Central memory CD8-positive, alpha-beta T cell (primary cell): ENCODE results near the gene NUP210.

Experiments used
- ATAC-seq: fragments of 150-1000 bp; cut with Tn5 transposase; replicated peaks from 2 replicates; pipeline ENCODE4 v1.10.0; 2022; ENCODE audit warnings: mild to moderate bottlenecking, moderate FRiP score, moderate number of reproducible peaks; ENCODE audit not compliant: poor library complexity, severe bottlenecking; ENCODE audit errors: extremely low read depth
- DNase-seq, 2 donors: peaks; one replicate each; pipeline ENCODE4 v3.0.0; 2021; ENCODE audit warnings: low spot score in 2 of 2
- H3K27ac Mint-ChIP-seq: one replicate; pipeline ENCODE4 v1.8.0; 2022; ENCODE audit warnings: low read depth, mild to moderate bottlenecking, moderate library complexity, mixed read lengths
- H3K27me3 Mint-ChIP-seq: one replicate; pipeline ENCODE4 v1.8.0; 2022; ENCODE audit warnings: mixed read lengths
- H3K36me3 Mint-ChIP-seq: one replicate; pipeline ENCODE4 v1.8.0; 2022; ENCODE audit warnings: mild to moderate bottlenecking, moderate library complexity, mixed read lengths; ENCODE audit not compliant: insufficient read depth
- H3K4me1 Mint-ChIP-seq: one replicate; pipeline ENCODE4 v1.8.0; 2022; ENCODE audit warnings: mixed read lengths
- H3K4me3 Mint-ChIP-seq: one replicate; pipeline ENCODE4 v1.8.0; 2022; ENCODE audit warnings: mild to moderate bottlenecking, moderate library complexity, mixed read lengths
- H3K9me3 Mint-ChIP-seq: one replicate; pipeline ENCODE4 v1.8.0; 2022; ENCODE audit warnings: mixed read lengths

Gene NUP210

DNA sequence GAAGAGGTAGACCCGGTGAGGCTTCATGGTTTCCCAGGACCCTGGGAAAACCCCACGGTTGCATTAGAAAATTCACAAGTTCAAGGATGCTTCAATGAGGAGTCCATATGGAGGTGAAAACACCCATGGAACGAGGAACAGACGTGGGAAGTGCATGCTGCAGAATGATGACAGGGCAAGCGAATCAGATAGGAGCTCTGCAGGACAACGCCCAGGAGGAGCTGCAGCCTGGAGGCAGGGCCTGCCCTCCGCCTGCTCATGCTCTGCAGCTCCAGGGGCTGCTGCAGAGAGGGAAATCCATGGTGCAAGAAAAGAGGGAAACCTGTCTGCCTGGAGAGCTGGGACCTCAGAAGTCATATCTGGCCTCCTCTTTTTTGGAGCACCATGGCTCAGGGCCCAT, 61.5 kb downstream of the NUP210 start:
- DNase-seq (no peak), ATAC-seq (no peak)
- H3K36me3 Mint-ChIP-seq: peaks cover 48% of the 10 kb centered on the region
- H3K4me3 Mint-ChIP-seq: no peak overlapping the region
- H3K4me1 Mint-ChIP-seq: peaks cover 9% of the 10 kb centered on the region
- no peak overlapping the region for H3K27ac Mint-ChIP-seq
- no peaks in the 10 kb centered on the region for H3K9me3 Mint-ChIP-seq
- no peaks in the 10 kb centered on the region for H3K27me3 Mint-ChIP-seq

DNA sequence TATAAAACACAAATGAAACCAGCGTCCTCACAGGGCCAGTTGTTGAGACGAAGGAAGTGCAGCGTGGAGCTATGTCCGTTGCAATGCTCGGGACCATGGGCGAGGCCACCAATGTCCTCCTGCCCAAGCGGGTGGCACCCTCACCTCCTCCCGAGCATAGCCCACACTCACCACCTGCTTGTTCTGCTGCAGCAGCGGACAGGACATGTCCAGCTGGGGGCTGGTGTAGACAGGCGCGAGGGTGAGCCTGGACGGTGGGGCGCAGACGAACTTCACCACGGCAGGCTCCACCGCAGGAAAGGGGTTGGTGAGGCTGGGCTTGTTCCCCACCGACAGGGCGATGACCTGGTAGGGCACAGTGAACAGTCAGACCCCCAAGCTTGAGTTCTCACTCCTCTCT, 62.1 kb downstream of the NUP210 start:
- no peak for DNase-seq
- Mint-ChIP-seq H3K9me3 (no peaks in the 10 kb centered on the region), H3K27ac (no peak overlapping the region), H3K27me3 (no peaks in the 10 kb centered on the region), H3K4me1 (peaks cover 9% of the 10 kb centered on the region), H3K4me3 (no peak overlapping the region), H3K36me3 (peaks cover 50% of the 10 kb centered on the region)
- ATAC-seq: no peak

DNA sequence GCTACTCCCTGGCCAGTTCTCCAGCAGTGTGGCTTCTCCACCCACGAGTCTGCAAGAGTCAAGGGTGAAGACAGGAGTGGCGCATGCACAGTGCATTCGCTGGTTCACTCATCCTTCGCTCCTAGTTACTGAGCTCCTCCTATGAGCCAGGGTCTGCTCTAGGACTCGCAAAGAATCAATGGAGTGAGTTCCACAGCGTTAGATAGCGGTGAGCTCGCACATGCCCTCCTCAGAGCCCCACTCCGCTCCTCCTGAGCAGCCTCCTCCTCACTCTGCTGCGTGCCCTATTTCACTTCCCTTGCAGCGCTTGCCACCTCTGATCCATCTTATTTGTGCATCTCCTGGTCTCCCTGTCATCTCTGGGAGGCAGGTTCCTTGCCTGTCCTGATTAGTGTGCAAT, 63.0 kb downstream of the NUP210 start:
- no peak overlapping the region for H3K4me3 Mint-ChIP-seq
- H3K9me3 Mint-ChIP-seq: no peaks in the 10 kb centered on the region
- no peak for ATAC-seq
- DNase-seq: no peak
- no peaks in the 10 kb centered on the region for H3K27me3 Mint-ChIP-seq
- peaks cover 57% of the 10 kb centered on the region for H3K36me3 Mint-ChIP-seq
- H3K27ac Mint-ChIP-seq: no peak overlapping the region
- H3K4me1 Mint-ChIP-seq: peaks cover 9% of the 10 kb centered on the region

DNA sequence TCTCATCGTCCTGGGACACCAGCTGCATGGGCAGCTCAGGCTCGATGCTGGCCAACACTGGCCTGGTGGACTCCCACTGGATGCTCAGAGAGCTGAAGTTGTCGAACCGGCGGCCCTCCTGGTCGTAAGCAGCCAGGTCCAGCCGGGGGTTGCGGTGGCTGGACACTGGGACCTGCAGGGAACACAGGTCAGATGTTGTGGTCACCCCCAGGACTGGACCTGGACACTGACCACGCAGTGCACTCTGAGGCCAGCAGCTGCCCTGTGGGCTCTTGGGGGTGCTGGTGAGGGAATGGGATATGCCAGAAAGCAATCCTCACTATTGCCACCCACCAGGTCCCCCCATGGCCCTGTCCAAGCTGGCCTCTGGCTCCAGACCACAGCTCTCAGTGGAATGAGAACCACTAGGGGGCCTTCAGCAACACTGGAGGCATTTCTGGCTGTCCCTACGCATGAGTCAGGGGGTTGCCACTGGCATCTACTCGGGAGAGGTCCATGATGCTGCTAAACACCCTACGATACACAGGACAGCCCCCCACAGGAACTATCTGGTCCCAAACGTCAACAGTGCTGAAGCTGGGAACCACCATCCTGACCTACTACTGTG, 66.1 kb downstream of the NUP210 start:
- DNase-seq: no peak
- Mint-ChIP-seq H3K9me3 (no peaks in the 10 kb centered on the region), H3K27me3 (no peaks in the 10 kb centered on the region), H3K36me3 (peaks cover 66% of the 10 kb centered on the region), H3K27ac (peak overlapping the region; percentile 26), H3K4me3 (no peak overlapping the region), H3K4me1 (peaks cover 15% of the 10 kb centered on the region)
- no peak for ATAC-seq

DNA sequence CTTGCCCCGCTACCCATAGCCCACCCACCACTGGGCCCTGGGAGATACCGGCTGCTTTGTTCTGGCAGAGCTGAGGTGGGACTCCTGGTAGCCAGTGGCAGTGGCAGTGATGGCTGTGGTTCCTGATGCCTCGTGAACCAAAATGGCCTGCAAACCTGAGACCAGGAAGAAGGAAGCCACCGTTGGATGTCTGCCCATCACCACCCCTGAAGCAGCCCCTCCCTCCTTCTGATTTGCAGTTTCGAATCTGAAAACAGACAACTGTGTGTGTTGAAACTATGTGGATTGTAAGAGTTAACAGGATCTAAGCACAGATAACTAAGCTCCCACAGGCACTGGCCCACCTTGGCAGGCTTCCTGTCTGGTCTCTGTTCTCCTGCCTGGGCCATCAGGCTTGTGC, 66.6 kb downstream of the NUP210 start:
- no peaks in the 10 kb centered on the region for H3K9me3 Mint-ChIP-seq
- peaks cover 64% of the 10 kb centered on the region for H3K36me3 Mint-ChIP-seq
- H3K4me3 Mint-ChIP-seq: no peak overlapping the region
- peak overlapping the region; percentile 36 for H3K27ac Mint-ChIP-seq
- H3K4me1 Mint-ChIP-seq: peaks cover 18% of the 10 kb centered on the region
- ATAC-seq: no peak
- H3K27me3 Mint-ChIP-seq: no peaks in the 10 kb centered on the region
- no peak for DNase-seq

DNA sequence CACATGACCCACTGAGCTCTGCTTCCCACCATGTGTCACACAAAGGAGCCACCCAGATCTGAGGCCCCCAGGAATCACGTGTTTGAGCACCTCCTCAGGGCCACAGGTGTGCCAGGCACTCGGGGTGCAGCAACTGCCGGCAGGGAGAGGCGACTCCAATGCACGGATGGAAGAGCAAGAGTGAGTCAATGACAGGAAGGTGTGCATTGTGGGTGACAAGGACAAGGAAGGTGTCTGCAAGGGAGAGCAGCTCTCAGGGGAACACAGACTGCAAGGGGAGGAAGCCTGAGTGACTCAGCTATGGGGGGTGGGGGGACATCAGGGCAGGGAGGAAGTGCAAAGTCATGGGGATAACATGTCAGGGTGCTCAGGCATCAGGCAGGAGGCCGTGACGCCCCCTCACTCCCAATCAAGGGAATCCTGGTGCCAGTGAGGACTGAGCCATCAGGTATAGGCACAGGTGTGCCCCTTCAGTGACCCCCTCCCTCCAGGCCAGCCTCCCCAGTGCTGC, 67.4 kb downstream of the NUP210 start:
- Mint-ChIP-seq H3K27me3 (no peaks in the 10 kb centered on the region), H3K4me1 (peaks cover 18% of the 10 kb centered on the region), H3K36me3 (peaks cover 62% of the 10 kb centered on the region), H3K27ac (peak overlapping the region; percentile 36), H3K9me3 (no peaks in the 10 kb centered on the region), H3K4me3 (no peak overlapping the region)
- ATAC-seq: no peak
- no peak for DNase-seq

DNA sequence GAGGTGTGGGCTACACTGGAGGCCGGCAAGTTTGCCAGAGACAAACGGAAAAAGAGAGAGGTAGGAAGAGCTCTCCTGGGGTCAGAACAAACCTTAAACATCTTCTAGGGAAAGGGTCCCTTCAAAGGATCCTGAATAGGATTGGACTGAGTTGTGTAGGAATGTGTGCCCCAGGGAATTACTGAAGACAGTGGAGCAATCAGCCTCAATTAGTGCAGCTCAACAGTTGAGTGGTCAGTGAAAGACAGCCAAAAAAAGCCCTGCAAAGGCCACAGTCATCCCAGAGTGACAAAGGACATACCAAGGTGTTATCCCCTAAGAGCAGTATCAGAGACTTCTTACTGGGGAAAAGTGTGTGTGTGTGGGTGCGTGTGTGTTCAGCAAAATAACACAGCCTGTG, 70.3 kb downstream of the NUP210 start:
- H3K4me3 Mint-ChIP-seq: no peak overlapping the region
- DNase-seq (no peak), ATAC-seq (no peak)
- H3K36me3 Mint-ChIP-seq: peaks cover 53% of the 10 kb centered on the region
- H3K27me3 Mint-ChIP-seq: no peaks in the 10 kb centered on the region
- H3K9me3 Mint-ChIP-seq: no peaks in the 10 kb centered on the region
- H3K4me1 Mint-ChIP-seq: peaks cover 28% of the 10 kb centered on the region
- peak overlapping the region; percentile 55 for H3K27ac Mint-ChIP-seq

DNA sequence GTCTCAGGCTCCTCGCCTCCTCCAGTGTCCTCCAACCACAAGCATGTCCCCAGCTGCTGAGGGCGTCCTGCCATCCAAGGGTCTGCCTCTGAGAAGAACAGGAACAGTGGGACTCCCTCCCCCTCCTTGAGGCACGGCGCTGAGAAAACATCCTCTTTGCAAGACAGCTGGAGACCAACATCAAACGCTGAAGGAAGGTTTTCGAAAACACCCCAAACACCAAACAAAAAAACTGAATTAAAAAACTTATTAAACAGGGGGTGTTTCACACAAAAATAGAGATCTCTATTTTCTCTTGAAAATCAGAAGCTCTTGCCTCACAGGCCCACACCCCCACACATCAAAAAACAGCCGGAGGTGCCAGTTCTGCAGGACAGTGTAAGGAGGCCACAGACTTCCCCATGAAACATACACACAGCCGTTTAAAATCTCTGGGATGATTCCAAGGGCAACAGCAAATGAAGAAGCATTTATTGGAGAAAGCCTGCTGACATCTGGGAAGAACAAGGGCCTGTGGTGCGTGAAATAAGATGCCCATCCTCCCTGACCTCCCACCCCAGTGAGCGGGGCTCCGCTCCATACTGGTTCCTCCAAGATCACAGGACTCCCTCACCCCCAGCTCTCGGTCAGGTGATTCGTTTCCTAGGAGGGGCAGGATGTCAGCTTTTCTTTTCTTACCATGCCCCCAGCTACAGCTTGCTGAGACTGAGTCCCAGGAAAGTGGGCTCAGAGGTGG, 71.3 kb downstream of the NUP210 start:
- ATAC-seq: no peak
- peaks cover 38% of the 10 kb centered on the region for H3K4me1 Mint-ChIP-seq
- DNase-seq: no peak
- no peaks in the 10 kb centered on the region for H3K27me3 Mint-ChIP-seq
- H3K27ac Mint-ChIP-seq: no peak overlapping the region
- H3K36me3 Mint-ChIP-seq: peaks cover 52% of the 10 kb centered on the region
- H3K4me3 Mint-ChIP-seq: no peak overlapping the region
- H3K9me3 Mint-ChIP-seq: no peaks in the 10 kb centered on the region

DNA sequence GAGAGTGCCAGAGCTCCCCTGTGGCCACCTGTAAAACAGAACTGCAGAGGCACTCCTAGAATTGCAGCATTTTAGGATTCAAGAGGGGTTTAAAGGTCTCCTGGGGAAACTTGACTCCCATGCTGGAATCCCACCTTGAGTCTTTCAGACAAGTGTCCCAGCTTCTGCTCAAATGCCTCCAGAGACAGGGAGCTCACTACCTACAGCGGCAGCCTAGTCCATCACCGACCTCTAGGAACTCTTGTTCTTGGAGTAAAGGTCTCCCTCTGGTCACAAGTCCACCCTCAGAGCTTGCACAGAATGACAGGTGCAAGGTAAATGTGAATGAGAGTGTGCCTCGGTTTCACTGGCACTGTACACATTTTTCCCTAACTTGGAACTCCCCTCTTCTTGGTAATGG, 72.0 kb downstream of the NUP210 start:
- Mint-ChIP-seq H3K4me3 (no peak overlapping the region), H3K27ac (no peak overlapping the region), H3K27me3 (no peaks in the 10 kb centered on the region), H3K36me3 (peaks cover 51% of the 10 kb centered on the region), H3K9me3 (no peaks in the 10 kb centered on the region), H3K4me1 (peaks cover 44% of the 10 kb centered on the region)
- ATAC-seq (no peak), DNase-seq (no peak)

DNA sequence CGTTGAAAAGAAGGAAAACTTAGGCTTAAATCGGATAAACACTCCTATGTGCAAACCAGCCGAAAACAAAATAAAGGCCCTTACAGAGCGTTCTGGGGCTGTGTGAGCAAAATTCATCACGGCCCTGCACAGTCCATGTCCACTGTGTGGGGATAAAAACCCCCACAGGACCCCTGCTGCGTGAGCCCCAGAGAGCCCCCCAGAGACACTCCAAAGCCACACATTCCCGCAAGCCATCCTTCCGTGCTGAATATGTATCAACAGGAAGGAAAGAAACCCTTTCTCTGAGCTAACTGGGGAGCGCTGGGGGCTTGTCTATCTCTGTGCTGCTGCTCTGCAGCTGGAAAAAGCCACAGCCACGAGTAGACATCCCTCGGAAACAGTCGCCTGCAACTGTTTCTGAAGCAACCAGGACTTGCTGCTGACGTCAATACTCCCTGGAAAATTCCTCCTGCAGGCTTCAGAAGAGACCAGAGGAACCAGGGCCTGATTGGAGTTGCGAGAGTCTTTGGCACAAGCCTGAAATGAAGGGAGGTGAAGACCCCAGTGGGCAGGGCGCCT, 72.7 kb downstream of the NUP210 start:
- no peak for ATAC-seq
- DNase-seq: no peak
- Mint-ChIP-seq H3K27me3 (no peaks in the 10 kb centered on the region), H3K9me3 (no peaks in the 10 kb centered on the region), H3K36me3 (peaks cover 49% of the 10 kb centered on the region), H3K4me1 (peaks cover 48% of the 10 kb centered on the region), H3K4me3 (peak overlapping the region; percentile 18), H3K27ac (peak overlapping the region; percentile 25)

DNA sequence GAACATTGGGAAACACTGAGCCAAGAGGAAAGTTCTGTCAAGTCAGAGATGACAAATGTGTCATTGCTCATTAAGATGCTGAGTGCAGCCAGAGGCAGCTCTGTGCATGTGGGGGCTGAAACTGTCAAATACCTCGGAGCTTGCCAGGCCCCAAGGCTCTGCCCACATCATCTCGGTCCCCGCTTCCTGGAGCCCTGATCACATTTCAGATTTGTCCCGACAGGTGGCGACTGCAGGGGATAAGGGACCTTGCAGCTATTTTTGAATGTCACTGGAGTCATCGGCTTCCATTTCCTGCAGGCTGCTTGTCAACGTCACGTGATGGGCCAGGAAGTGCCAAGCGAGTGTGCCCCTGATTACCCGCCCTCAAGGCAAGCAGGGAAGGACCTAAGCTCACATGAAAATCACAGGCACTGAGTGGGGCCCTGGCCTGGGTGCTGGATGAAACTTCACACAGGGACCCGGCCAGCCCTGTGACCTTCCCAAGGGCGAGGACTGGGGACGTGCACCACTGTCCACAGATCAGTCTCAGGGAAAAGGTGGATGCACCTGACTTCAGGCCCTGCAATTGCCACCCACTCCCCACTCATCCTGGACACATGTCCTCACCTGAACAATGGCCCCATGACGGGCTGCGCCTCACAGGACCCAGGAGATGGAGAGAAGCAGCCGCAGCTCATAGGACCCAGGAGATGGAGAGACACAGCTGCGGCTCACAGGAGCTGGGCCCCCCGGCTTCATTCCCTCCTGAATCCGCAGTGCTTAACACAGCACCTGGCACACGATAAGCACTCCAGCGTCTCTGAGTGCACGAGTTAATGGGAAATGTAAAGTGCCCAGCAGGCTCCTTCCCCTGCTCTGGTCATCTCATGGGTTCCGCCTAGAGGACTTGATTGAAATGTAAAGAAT, 73.4 kb downstream of the NUP210 start:
- peak overlapping the region; percentile 18 for H3K4me3 Mint-ChIP-seq
- peaks cover 44% of the 10 kb centered on the region for H3K36me3 Mint-ChIP-seq
- H3K9me3 Mint-ChIP-seq: no peaks in the 10 kb centered on the region
- peak; percentile 47 to 69 for DNase-seq
- peaks cover 48% of the 10 kb centered on the region for H3K4me1 Mint-ChIP-seq
- H3K27ac Mint-ChIP-seq: peak overlapping the region; percentile 25
- peak; percentile 85 for ATAC-seq
- H3K27me3 Mint-ChIP-seq: no peaks in the 10 kb centered on the region

DNA sequence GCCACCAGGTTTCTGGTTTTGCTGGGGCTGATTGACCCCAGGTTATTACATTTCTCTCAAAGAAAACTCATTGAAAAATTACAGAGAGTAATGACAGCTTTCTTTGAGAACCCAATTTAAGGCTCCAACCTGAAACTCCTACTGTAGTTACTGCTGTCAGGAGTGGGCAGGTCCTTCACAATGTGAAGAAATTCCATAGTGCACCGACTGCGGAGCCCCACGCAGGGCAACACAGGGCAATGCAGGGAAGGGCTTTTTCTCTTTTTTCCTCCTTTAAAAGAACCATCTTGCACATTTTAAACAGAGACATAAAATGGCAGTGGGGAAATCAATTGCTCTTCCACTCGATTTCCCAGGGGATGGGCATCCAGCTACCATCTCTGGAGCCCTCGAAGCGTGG, 74.3 kb downstream of the NUP210 start:
- no peaks in the 10 kb centered on the region for H3K9me3 Mint-ChIP-seq
- ATAC-seq (no peak), DNase-seq (no peak)
- H3K4me1 Mint-ChIP-seq: peaks cover 48% of the 10 kb centered on the region
- H3K36me3 Mint-ChIP-seq: peaks cover 43% of the 10 kb centered on the region
- H3K4me3 Mint-ChIP-seq: no peak overlapping the region
- H3K27me3 Mint-ChIP-seq: no peaks in the 10 kb centered on the region
- H3K27ac Mint-ChIP-seq: no peak overlapping the region
